ENCODE results near the gene MCC.

DNA sequence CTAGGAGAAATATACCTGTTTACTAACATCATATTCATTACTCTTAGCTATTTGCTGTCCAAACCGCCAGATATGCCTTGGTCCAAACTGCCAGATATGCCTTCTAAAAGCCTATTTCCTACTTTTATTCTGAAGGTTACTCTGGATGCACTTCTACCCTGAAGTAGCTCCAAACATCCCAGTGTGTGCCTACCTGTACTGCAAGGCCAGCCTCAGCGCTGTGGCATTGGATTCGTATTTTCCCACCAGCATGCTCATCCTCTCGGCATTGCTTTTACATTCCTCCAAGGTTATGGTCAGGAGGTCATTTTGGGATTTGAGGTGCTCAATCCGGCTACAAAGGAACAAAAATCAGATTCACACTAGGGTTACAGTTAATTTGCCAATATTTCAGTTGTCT is 417.4 kb downstream of the MCC start:
- TF ChIP-seq EZH2 (IDR thresholded peaks at IDR 0.05; ENCODE audit: insufficient read depth, poor library complexity, severe bottlenecking) (no peak), EZH2phosphoT487 (IDR thresholded peaks at IDR 0.05; ENCODE audit: insufficient read depth, low read depth) (no peak)
